HG03196 (cell line): Measurements from ENCODE around the gene GPR162.
"Not testable (repeated sequence)": the region's sequence is repeated elsewhere in the genome, so short reads cannot be mapped to it uniquely, and the experiment has no call there.

Source experiments
- ATAC-seq: cut with Tn5 transposase; IDR thresholded peaks from one replicate; pipeline ENCODE4 v1.9.1; 2021; ENCODE audit not compliant: unreplicated experiment

The GPR162 gene

DNA sequence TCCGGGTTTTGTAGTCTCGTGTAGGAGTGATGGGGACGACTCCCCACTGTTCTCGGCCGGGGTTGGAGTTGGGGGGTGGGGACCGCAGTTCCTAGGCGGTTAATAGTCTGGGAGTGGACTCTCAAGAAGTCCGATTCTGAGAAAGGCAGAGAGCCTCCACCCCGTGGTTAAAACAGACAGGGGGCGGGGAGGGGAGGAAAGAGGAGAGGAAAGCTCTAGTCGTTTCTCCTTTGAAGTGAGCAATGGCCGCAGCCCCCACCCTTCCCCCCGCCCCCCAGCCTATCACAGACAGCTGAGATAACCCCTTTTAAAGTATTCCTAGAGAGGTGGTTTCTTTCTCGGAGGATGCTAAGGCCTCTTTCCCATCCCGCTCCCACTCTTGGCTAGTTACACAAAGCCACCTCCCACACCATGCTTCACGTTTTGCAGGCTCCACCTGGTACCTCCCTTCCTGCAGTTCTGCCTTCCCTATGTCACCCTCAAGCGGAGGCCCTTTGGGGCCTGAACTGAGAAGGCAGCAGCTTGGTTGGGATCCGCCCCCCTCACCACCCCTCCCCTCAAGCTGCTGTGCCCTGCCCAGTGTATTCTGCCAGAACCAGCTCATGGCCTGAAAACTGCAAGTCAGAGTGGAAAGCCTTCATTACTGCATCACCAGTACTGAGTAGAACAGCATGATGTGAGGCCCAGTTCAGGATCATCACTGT, 31.2 kb downstream of the GPR162 start:
- no peak for ATAC-seq

DNA sequence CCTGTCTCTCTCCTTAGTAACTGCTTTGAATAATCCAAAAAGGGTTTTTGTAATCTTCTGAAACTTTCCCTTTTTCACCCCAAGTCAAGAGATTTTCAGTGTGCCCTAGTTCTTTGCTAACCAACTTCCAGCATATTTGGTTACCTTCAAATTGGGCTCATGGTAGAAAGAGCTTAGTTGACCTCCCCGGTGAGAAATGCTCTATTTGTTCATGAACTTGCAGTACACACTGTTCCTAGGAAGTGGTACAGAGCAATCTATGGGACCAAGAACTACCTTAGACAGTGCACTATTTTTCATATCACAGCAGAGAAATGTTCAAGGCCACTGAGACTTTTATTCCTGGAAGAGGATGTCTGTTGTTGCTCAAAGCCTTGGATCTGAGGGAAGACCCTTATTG, 32.0 kb downstream of the GPR162 start:
- no peak for ATAC-seq

- no peak for ATAC-seq
These were observed 32.4 kb downstream of the GPR162 start for GRCh38 chr12:6854036-6854435.

- ATAC-seq = no peak
These were observed 33.7 kb downstream of the GPR162 start for GRCh38 chr12:6855322-6855721.

DNA sequence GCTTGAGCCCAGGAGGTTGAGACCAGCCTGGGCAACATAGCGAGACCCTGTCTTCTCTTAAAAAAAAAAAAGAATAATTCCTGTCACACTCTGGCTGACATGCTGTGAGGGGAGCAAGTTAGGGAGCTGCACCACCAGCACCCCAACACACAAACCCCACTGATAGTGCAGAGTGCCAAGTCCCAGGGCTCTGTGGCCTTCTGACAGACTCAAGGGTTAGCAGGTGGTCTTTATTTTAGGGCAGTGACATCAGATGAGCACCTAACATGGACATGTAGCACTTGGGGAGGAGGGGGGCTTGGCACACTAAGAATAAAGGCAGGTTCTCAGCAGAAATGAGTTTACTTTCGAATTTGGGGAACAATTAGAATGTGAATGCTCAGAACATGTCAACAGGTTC, 37.2 kb downstream of the GPR162 start:
- no peak for ATAC-seq

DNA sequence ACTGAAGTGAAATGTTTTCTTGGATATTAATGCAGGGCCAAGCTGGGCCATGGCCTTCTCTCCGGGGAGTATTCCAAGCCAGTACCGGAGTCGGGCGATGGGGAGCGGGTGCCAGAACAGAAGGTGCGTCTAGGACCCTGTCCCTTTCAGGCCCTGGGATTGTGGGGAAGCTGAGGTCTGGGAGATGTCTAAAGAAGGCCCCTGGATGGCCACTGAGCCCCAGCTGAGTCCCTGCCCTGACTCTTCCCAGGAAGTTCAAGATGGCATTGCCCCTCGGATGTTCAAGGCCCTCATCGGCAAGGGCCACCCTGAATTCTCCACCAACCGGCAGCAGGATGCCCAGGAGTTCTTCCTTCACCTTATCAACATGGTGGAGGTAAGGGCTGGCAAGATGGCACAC, 38.5 kb downstream of the GPR162 start:
- no peak for ATAC-seq

GRCh38 chr12:6860942-6861341, 39.3 kb downstream of the GPR162 start:
- no peak for ATAC-seq

DNA sequence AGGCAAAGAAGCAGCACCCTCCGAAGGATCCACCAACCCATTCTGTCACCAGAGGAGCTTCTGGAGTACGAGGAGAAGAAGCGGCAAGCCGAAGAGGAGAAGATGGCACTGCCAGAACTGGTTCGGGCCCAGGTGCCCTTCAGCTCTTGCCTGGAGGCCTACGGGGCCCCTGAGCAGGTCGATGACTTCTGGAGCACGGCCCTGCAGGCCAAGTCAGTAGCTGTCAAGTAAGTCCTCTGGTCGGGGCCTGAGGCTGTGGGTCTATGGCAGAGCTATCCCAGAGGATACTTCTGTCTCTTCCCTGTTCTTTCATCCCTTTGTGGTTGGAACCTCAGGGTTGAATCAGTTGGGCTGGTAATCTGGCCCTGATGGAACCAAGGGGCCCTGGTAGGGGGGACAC, 39.8 kb downstream of the GPR162 start:
- no peak for ATAC-seq

- ATAC-seq = no peak
These were observed 41.4 kb downstream of the GPR162 start for GRCh38 chr12:6863033-6863432.

DNA sequence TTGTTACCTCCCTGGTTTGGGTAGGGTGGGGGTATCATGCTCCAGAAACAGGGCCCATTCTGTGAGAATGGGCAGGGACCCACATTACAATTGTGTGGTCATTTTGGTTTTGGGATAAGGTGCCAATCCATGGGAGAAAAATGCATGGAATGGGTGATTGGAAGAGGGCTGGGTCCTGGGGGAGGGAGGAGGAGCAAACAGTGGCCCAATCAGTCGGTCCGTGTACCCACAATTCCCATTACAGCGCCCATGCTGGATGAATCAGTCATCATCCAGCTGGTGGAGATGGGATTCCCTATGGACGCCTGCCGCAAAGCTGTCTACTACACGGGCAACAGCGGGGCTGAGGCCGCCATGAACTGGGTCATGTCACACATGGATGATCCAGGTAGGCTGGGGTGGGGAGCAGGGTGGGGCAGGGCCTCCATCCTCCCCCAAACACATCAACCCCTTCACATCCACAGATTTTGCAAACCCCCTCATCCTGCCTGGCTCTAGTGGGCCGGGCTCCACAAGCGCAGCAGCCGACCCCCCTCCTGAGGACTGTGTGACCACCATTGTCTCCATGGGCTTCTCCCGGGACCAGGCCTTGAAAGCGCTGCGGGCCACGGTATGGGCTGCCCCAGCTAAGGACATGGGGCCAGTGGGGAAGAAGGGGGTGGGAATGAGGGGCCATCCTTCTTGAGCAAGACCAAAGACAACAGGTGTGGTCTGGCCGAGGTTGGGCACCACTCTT, 42.1 kb downstream of the GPR162 start:
- ATAC-seq = no peak

DNA sequence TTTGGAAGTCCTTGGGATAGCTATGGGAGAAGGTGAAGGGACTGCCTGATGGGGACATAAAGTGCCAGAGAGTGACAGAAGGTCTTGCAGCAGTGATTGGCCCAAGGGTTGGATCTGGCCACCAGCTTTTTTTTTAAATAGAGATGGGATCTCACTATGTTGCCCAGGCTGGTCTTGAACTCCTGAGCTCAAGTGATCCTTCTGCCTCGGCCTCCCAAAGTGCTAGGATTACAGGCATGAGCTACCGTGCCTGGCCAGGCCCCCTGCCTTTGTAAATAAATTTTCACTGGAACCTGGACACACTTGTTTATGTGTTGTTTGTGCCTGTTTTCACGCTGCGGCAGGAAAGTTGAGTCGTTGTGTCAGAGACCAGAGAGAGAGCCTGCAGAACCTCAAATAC, 43.7 kb downstream of the GPR162 start:
- not testable (repeated sequence) for ATAC-seq

- no peak for ATAC-seq
These were observed 44.7 kb downstream of the GPR162 start for GRCh38 chr12:6866163-6866919.

- no peak for ATAC-seq
These were observed 45.3 kb downstream of the GPR162 start for GRCh38 chr12:6866920-6867412.

DNA sequence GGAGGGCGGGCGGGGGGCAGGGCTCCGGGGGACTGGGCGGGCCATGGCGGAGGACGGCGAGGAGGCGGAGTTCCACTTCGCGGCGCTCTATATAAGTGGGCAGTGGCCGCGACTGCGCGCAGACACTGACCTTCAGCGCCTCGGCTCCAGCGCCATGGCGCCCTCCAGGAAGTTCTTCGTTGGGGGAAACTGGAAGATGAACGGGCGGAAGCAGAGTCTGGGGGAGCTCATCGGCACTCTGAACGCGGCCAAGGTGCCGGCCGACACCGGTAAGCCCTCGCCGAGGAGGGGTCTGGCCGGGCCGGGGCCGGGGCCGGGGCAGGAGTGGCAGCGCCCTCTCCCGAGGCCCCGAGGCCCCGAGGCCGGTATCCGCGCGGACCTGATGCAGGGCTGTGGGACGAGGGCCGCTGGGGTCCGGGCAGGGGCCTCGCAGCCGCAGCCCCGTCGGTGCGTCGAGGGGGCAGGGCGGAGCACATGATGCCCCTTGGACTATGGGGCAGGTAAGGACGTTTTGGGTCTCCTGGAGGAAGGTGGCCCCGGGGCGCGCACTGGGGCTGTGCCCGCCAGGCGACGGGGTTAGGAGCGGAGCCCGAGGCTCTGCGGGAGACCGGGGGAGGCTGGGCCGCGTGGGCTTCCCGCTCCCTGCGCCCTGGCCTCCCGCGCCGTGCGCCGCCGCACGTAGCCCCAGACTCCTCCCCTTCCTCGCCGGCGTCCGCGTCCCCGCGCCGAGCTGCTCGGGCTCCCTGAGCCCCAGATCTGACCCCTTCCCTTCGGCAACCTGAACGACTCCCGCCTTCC, 46.0 kb downstream of the GPR162 start, which contains the start of gene TPI1:
Gene TPI1 (plus strand): TSS at position 119 of the 798 bp plus-strand sequence. CDS start 36 bp downstream, at position 155.
- ATAC-seq = no peak

DNA sequence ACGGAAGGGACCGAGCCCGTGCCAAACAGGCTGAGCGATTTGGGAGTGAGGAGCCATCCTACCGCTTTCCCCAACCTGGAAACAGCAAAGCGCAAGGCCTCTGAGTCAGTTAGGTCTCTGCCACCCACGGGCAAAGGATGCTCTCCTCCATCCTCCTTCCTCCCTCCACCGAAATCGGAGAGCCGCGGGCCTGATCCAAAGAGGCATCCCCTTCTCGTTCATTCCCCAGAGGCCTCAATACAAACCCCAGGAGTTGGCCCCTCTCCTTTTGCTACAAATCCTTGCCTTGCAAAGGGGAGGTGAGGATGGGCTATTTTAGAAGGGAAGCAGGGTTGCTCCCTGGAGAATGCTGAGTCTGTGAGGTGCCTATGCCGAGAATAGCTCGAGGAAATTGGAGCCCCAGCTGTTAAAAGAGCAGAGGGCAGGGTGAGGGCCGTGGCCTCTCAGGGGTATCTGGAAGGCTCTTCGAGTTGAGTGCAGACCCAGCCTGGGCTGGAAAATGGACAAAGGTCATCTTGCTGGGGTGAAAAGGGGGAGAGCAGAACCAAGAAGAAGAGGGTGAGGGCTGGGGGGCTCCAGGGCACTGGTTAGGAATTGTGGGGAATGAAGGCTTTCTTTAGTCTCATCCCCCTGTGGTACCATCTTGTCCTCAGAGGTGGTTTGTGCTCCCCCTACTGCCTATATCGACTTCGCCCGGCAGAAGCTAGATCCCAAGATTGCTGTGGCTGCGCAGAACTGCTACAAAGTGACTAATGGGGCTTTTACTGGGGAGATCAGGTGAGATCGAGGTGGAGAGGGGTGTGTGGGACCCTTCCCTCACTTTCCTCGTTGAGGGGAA, 46.8 kb downstream of the GPR162 start:
- ATAC-seq = no peak

DNA sequence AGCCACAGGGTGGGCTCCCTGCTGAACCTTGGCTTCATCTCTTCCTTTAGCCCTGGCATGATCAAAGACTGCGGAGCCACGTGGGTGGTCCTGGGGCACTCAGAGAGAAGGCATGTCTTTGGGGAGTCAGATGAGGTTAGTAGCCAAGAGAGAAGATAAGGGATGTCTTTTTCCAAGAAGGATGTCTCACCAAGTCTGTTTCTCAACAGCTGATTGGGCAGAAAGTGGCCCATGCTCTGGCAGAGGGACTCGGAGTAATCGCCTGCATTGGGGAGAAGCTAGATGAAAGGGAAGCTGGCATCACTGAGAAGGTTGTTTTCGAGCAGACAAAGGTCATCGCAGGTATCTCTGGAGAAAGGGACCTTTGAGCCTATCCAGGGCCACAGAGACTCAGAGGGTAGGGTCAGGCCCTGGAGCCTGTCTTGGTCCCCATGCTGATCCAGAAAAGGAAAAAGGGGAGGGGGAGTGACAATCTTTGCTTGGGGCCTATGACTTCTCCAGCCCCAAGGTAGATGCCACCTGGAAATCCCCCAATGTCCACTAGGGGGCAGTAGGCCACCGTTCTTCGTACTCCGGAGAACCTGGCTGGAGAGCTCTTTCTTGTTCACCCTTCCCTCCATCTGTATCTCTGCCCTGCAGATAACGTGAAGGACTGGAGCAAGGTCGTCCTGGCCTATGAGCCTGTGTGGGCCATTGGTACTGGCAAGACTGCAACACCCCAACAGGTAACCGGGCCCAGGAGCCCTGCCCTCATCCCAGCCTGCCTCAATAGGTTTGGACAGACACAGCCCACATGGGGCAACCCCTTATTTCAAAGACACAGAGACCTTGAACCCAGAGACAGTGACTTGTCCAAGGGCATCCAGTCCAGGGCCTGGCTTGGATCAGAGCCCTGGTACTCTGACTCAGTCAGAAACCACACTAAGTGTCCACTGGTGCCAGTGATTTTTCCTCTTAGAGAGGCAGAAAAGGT, 47.7 kb downstream of the GPR162 start:
- ATAC-seq = no peak

DNA sequence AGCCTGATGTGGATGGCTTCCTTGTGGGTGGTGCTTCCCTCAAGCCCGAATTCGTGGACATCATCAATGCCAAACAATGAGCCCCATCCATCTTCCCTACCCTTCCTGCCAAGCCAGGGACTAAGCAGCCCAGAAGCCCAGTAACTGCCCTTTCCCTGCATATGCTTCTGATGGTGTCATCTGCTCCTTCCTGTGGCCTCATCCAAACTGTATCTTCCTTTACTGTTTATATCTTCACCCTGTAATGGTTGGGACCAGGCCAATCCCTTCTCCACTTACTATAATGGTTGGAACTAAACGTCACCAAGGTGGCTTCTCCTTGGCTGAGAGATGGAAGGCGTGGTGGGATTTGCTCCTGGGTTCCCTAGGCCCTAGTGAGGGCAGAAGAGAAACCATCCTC, 48.7 kb downstream of the GPR162 start:
- not testable (repeated sequence) for ATAC-seq

- ATAC-seq = no peak
These were observed 49.7 kb downstream of the GPR162 start for GRCh38 chr12:6871052-6871957.
